Neural crest cell (in vitro differentiated cells): ENCODE results near the gene PPTC7. TPM values are rescaled to one million over a fixed set of nuclear protein-coding genes. Genes with fewer than 3 reads are reported as not detected.
"Not testable (repeated sequence)": the region's sequence is repeated elsewhere in the genome, so short reads cannot be mapped to it uniquely, and the experiment has no call there.

Experiments used
- DNase-seq: peaks from one replicate; pipeline ENCODE4 v3.0.0; 2021; ENCODE audit warnings: low read depth, mixed read lengths, low spot score
- H3K27ac Mint-ChIP-seq: one replicate; pipeline ENCODE4 v1.8.0; 2021; ENCODE audit warnings: mild to moderate bottlenecking, mixed read lengths; ENCODE audit not compliant: unreplicated experiment
- H3K27me3 Mint-ChIP-seq: 2 replicates; pipeline ENCODE4 v1.8.0; 2021; ENCODE audit warnings: low read depth, mild to moderate bottlenecking, mixed read lengths
- H3K36me3 Mint-ChIP-seq: 2 replicates; pipeline ENCODE4 v1.8.0; 2021; ENCODE audit warnings: low read depth, mild to moderate bottlenecking, mixed read lengths
- H3K4me1 Mint-ChIP-seq: 2 replicates; pipeline ENCODE4 v1.8.0; 2021; ENCODE audit warnings: mixed read lengths
- H3K4me3 Mint-ChIP-seq: one replicate; pipeline ENCODE4 v1.8.0; 2021; ENCODE audit warnings: mild to moderate bottlenecking, mixed read lengths
- H3K9me3 Mint-ChIP-seq: 2 replicates; pipeline ENCODE4 v1.8.0; 2021; ENCODE audit warnings: mixed read lengths
- CTCF ChIP-seq: fragments of 200-600 bp; sonication (generic); conservative IDR thresholded peaks from 2 replicates; pipeline ENCODE4 v1.5.0; 2021; ENCODE audit warnings: antibody characterized with exemption, mild to moderate bottlenecking
- total RNA-seq: library from RNA; stranded (reverse); gene quantifications from 2 replicates; pipeline ENCODE4 v1.2.1, GENCODE V29; 2021

PPTC7 gene
- total RNA-seq, 1 donor from 2014 or later: 13.4 TPM

- no peaks in the 10 kb centered on the region for H3K36me3 Mint-ChIP-seq
- H3K27me3 Mint-ChIP-seq: no peaks in the 10 kb centered on the region
- no peak overlapping the region for H3K27ac Mint-ChIP-seq
- no peak for TF ChIP-seq CTCF
- H3K9me3 Mint-ChIP-seq: no peaks in the 10 kb centered on the region
- DNase-seq: no peak
- peaks cover 11% of the 10 kb centered on the region for H3K4me1 Mint-ChIP-seq
- H3K4me3 Mint-ChIP-seq: no peak overlapping the region
Measured at GRCh38 chr12:110590806-110591326, 7.7 kb upstream of the PPTC7 start.

- no peak overlapping the region for H3K4me3 Mint-ChIP-seq
- no peak for DNase-seq
- no peak for TF ChIP-seq CTCF
- no peaks in the 10 kb centered on the region for H3K27me3 Mint-ChIP-seq
- no peaks in the 10 kb centered on the region for H3K9me3 Mint-ChIP-seq
- no peaks in the 10 kb centered on the region for H3K36me3 Mint-ChIP-seq
- H3K4me1 Mint-ChIP-seq: peaks cover 11% of the 10 kb centered on the region
- H3K27ac Mint-ChIP-seq: no peak overlapping the region
Measured at GRCh38 chr12:110590059-110590458, 6.9 kb upstream of the PPTC7 start.

- H3K36me3 Mint-ChIP-seq, H3K9me3 Mint-ChIP-seq: not testable (repeated sequence)
- peaks cover 21% of the 10 kb centered on the region for H3K4me1 Mint-ChIP-seq
Measured at GRCh38 chr12:110587102-110587501, 4.0 kb upstream of the PPTC7 start.

GRCh38 chr12:110585231-110585799, 2.2 kb upstream of the PPTC7 start:
- H3K36me3 Mint-ChIP-seq: no peaks in the 10 kb centered on the region
- no peak for DNase-seq
- H3K4me1 Mint-ChIP-seq: peaks cover 21% of the 10 kb centered on the region
- no peaks in the 10 kb centered on the region for H3K27me3 Mint-ChIP-seq
- no peak overlapping the region for H3K27ac Mint-ChIP-seq
- H3K4me3 Mint-ChIP-seq: no peak overlapping the region
- no peaks in the 10 kb centered on the region for H3K9me3 Mint-ChIP-seq
- no peak for TF ChIP-seq CTCF

More at GRCh38 chr12:110587102-110587501, 4.0 kb upstream of the PPTC7 start:
- H3K27ac Mint-ChIP-seq, H3K4me3 Mint-ChIP-seq, DNase-seq, H3K27me3 Mint-ChIP-seq: not testable (repeated sequence)

- H3K4me3 Mint-ChIP-seq: peak overlapping the region; percentile 92
- peak; percentile 43 for DNase-seq
- H3K4me1 Mint-ChIP-seq: peaks cover 21% of the 10 kb centered on the region
- TF ChIP-seq CTCF: no peak
- no peaks in the 10 kb centered on the region for H3K36me3 Mint-ChIP-seq
- no peaks in the 10 kb centered on the region for H3K9me3 Mint-ChIP-seq
- H3K27ac Mint-ChIP-seq: no peak overlapping the region
- no peaks in the 10 kb centered on the region for H3K27me3 Mint-ChIP-seq
Measured at GRCh38 chr12:110582276-110583136, 612 bp downstream of the PPTC7 start.

- TF ChIP-seq CTCF: no peak
- H3K27me3 Mint-ChIP-seq: no peaks in the 10 kb centered on the region
- peaks cover 21% of the 10 kb centered on the region for H3K4me1 Mint-ChIP-seq
- H3K9me3 Mint-ChIP-seq: no peaks in the 10 kb centered on the region
- H3K4me3 Mint-ChIP-seq: peak overlapping the region; percentile 92
- H3K36me3 Mint-ChIP-seq: no peaks in the 10 kb centered on the region
- no peak overlapping the region for H3K27ac Mint-ChIP-seq
- DNase-seq: no peak
Measured at GRCh38 chr12:110581931-110582275, 1.2 kb downstream of the PPTC7 start.
